Upper lobe of left lung (tissue), 4 donors: ENCODE results near the gene OR4K17.

Experiments used
- CTCF ChIP-seq, 6 experiments: fragments of 450-650 bp in 4 of 6; fragments of 200-600 bp in 2 of 6; sonication (generic) in 2 of 6; IDR thresholded peaks; one replicate each; pipeline ENCODE4 v1.5.1; 2016 to 2019; ENCODE audit warnings: antibody characterized with exemption in 6 of 6
- POLR2A ChIP-seq, 4 donors: fragments of 450-650 bp; IDR thresholded peaks; one replicate each; pipeline ENCODE4 v1.5.1; 2016 to 2017; ENCODE audit warnings: antibody characterized with exemption in 4 of 4, mild to moderate bottlenecking in 2 of 4

- no peak for TF ChIP-seq POLR2A (IDR thresholded peaks at IDR 0.05)
- no peak for TF ChIP-seq CTCF (IDR thresholded peaks at IDR 0.05)
Observed at GRCh38 chr14:20093442-20093841, 17.1 kb upstream of the OR4K17 start.
